ENCODE data around the gene AMOTL1. TPM values are rescaled to one million over a fixed set of nuclear protein-coding genes. Genes with fewer than 3 reads are reported as not detected.

Gene AMOTL1
- total and polyA plus RNA-seq, 2 of the 8 experiments (the other 6 are each of a cell fraction or from before 2014, with no cell fraction given), result 9.0 to 27.6 TPM

DNA sequence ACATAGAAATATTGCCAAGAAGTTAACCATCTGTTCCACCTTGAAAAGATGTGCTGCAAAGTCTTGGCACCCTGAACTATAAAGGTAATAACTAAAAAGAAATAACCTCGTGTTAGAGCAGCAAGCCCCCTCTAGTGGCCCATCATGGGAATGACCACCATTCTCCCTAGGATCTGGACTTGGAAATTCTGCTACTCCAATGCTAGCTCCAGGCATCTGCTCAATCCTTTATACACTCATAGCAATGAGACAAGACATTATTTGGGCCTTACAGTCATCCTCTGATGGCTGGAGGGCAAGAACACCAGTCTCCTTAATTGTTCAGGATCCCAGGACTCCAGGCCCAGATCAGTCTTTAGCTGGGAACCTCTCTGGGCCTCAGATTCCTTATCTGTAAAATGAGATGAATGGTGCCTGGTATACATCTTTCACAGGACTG lies 129.2 kb downstream of the AMOTL1 start:
- no peak overlapping the region for H2BK12ac ChIP-seq (ENCODE audit: low read depth, low read length)
- no peaks in the 10 kb centered on the region for H3K36me3 ChIP-seq (ENCODE audit: control insufficient read depth in 2 of 4, insufficient read depth in 4 of 4, low read length in 3 of 4)
- POLR2A ChIA-PET (ENCODE audit: partially characterized antibody), result interaction anchor here (0.7 to 1.6 kb wide), 3 partner anchors 10 to 274 kb away, joined by 3 to 4 read pairs (median 3); no protein-coding TSS in a partner anchor

More for the DNA sequence above, 129.2 kb downstream of the AMOTL1 start:
- H4K8ac ChIP-seq (ENCODE audit: extremely low read depth, insufficient read depth, low read length), result no peak overlapping the region
- no peak overlapping the region for H3K4ac ChIP-seq (replicated peaks; ENCODE audit: insufficient read length, low read depth, low read length)
- H2AFZ ChIP-seq (ENCODE audit: low read length), result no peak overlapping the region
- no peaks in the 10 kb centered on the region for H3K9me3 ChIP-seq (ENCODE audit: insufficient read depth in 2 of 2, low read depth in 1 of 2, low read length in 1 of 2)
- no peak overlapping the region for H3K23ac ChIP-seq (ENCODE audit: insufficient read length)
- H3K27ac ChIP-seq (ENCODE audit: low read depth, low read length), result no peak overlapping the region
- TF ChIP-seq RAD21 (IDR thresholded peaks at IDR 0.05 in 1 of 2, conservative IDR thresholded peaks at IDR 0.05 in 1 of 2; ENCODE audit: low read depth in 2 of 2, low read length in 2 of 2) (peak; percentile 85 to 87), EP300 (IDR thresholded peaks at IDR 0.05; ENCODE audit: borderline replicate concordance in 1 of 2, low read depth in 2 of 2, low read length in 2 of 2) (no peak)
- TF ChIP-seq, protein P1, sequence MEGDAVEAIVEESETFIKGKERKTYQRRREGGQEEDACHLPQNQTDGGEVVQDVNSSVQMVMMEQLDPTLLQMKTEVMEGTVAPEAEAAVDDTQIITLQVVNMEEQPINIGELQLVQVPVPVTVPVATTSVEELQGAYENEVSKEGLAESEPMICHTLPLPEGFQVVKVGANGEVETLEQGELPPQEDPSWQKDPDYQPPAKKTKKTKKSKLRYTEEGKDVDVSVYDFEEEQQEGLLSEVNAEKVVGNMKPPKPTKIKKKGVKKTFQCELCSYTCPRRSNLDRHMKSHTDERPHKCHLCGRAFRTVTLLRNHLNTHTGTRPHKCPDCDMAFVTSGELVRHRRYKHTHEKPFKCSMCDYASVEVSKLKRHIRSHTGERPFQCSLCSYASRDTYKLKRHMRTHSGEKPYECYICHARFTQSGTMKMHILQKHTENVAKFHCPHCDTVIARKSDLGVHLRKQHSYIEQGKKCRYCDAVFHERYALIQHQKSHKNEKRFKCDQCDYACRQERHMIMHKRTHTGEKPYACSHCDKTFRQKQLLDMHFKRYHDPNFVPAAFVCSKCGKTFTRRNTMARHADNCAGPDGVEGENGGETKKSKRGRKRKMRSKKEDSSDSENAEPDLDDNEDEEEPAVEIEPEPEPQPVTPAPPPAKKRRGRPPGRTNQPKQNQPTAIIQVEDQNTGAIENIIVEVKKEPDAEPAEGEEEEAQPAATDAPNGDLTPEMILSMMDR (IDR thresholded peaks at IDR 0.05; ENCODE audit: control extremely low read depth in 1 of 3, insufficient read depth in 1 of 3, low read depth in 1 of 3, low read length in 3 of 3), result peak; percentile 35 to 82 (median 82)
- no peak overlapping the region for H2BK120ac ChIP-seq (replicated peaks; ENCODE audit: low read depth, low read length)
- no peak overlapping the region for H3K14ac ChIP-seq (ENCODE audit: insufficient read length)
- peaks cover 2% of the 10 kb centered on the region; the same call in 1 of the 2 replicates for H3K23me2 ChIP-seq (ENCODE audit: low read depth, low read length)
- H2BK15ac ChIP-seq (ENCODE audit: low read length), result no peak overlapping the region
- no peak overlapping the region for H4K5ac ChIP-seq (ENCODE audit: insufficient read length, low read depth, low read length)
- WGBS, 2 experiments (ENCODE audit: extremely low coverage in 1 of 2, insufficient coverage in 1 of 2, insufficient read length in 1 of 2, insufficient replicate concordance in 2 of 2, low coverage in 1 of 2, low lambda C conversion rate in 2 of 2, missing lambda C conversion rate in 1 of 2), result 5% methylated on average over 1 of the region's 1 CpG; no CpG with 5 or more reads in 1 of the 2 experiments
- H4K91ac ChIP-seq (replicated peaks; ENCODE audit: insufficient read length, low read length), result no peak overlapping the region
- FAIRE-seq (peak; percentile 87), DNase-seq (ENCODE audit: low read depth in 1 of 2, low spot score in 2 of 2) (peak in 1 of 2 experiments; percentile 73)
- H3K79me1 ChIP-seq (ENCODE audit: low read depth, low read length), result no peaks in the 10 kb centered on the region
- H3K4me2 ChIP-seq (ENCODE audit: insufficient read depth in 1 of 2, low read depth in 2 of 2, low read length in 2 of 2), result no peak overlapping the region
- no peaks in the 10 kb centered on the region for H3K4me1 ChIP-seq (replicated peaks in 1 of 4; ENCODE audit: control insufficient read depth in 3 of 4, insufficient read depth in 4 of 4, low read length in 3 of 4)
- no peaks in the 10 kb centered on the region for H3K79me2 ChIP-seq (ENCODE audit: control insufficient read depth in 1 of 2, insufficient read depth in 2 of 2, low read length in 2 of 2)
- H2AK5ac ChIP-seq (ENCODE audit: low read depth, low read length), result no peak overlapping the region
- no peak overlapping the region for H3K18ac ChIP-seq (ENCODE audit: extremely low read depth, low read length)
- H3K4me3 ChIP-seq (ENCODE audit: extremely low read depth in 1 of 4, insufficient read depth in 2 of 4, low read depth in 3 of 4, low read length in 4 of 4), result no peak overlapping the region
- H2BK5ac ChIP-seq (ENCODE audit: low read depth, low read length), result no peak overlapping the region
- no peak overlapping the region for H3K9ac ChIP-seq (replicated peaks in 1 of 4; ENCODE audit: extremely low read depth in 1 of 4, low read depth in 3 of 4, low read length in 3 of 4)
- H3K56ac ChIP-seq (replicated peaks; ENCODE audit: insufficient read length, low read depth, low read length), result no peak overlapping the region
- H3K27me3 ChIP-seq (replicated peaks in 1 of 4; ENCODE audit: control insufficient read depth in 3 of 4, extremely low read depth in 1 of 4, insufficient read depth in 3 of 4, low read length in 3 of 4), result no peaks in the 10 kb centered on the region
- H4K20me1 ChIP-seq (replicated peaks in 1 of 2; ENCODE audit: control insufficient read depth in 1 of 2, insufficient read depth in 2 of 2, low read length in 2 of 2), result no peaks in the 10 kb centered on the region
- CTCF ChIA-PET (ENCODE audit: partially characterized antibody), result interaction anchor here (0.6 to 3.9 kb wide), 45 partner anchors 9 to 1776 kb away, joined by 3 to 67 read pairs (median 4); partner anchors contain the start of gene AMOTL1
- no peak overlapping the region for H2BK20ac ChIP-seq (ENCODE audit: low read length)
